Activated CD4-positive, alpha-beta T cell treated with anti-CD3 and anti-CD28 coated beads for 24 hours (primary cell): Measurements from ENCODE around the gene CLEC4A.
"Not testable (repeated sequence)": the region's sequence is repeated elsewhere in the genome, so short reads cannot be mapped to it uniquely, and the experiment has no call there.

Experiments used
- DNase-seq, 2 donors: peaks; one replicate each; pipeline ENCODE4 v3.0.0-alpha.2; 2020; ENCODE audit warnings: low read depth in 2 of 2

The CLEC4A gene

DNA sequence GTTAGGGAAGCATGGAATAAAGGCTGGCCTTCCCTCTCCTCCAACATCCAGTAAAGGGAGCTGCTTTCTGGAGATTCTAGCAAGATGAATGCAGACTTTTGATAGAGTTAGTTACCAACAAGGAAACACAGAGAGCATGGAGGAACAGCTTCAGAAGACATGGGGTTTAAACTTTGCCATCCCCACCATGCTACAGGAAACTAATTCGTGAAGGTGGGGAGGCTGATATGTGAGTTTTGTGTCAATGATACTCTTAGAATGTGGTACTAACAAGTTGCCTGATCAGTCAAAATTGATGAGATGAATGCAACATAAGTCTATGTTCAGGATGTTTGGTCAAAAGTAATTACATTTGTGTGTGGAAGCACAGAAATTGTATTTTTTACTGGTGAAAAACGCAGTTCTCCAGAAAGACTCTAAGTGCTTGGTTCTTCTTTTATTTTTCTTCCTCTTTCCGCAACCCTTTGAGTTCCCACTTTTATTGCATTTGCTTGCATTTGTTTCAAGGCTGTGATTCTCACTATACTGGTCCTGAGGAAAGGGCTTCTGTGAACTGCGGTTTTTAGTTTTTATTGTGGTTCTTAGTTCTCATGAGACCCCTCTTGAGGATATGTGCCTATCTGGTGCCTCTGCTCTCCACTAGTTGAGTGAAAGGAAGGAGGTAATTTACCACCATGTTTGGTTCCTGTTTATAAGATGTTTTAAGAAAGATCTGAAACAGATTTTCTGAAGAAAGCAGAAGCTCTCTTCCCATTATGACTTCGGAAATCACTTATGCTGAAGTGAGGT is at the start of gene CLEC4A:
Gene CLEC4A (plus strand): TSS at position 494 of the 789 bp plus-strand sequence. CDS start 262 bp downstream, at position 756.
- no peak for DNase-seq

DNA sequence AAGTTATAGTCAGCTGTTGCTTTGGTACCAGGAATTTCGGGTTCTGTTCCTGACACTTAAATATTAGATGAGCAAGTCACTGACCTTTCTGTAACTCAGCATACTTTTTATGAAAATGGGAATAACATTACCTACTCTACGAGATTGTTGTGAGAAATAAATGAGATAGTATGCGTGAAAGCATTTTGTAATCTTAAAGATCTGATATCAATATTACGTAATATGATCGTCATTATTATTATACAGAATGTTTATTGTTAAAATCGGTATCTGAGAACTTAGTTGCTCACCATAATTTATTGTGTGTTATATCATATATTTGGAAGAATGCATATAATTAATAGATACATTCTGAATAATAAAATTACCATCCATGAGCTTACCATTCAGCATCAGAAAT is 47.5 kb upstream of the CLEC4A start:
- DNase-seq: no peak

DNA sequence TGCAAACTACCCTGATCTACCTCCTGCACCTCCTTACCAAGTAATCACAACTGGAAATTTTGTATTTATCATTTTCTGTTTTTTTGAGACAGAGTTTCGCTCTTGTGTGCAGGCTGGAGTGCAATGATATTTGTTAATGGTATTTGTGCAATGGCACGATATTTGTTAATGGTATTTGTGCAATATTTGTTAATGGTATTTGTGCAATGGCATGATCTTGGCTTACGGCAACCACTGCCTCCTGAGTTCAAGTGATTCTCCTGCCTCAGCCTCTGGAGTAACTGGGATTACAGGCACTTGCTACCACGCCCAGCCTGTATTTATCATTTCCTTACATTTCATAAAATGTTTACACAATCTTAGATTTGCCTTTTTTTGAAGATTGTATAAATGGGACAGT is 47.1 kb upstream of the CLEC4A start:
- no peak for DNase-seq

DNA sequence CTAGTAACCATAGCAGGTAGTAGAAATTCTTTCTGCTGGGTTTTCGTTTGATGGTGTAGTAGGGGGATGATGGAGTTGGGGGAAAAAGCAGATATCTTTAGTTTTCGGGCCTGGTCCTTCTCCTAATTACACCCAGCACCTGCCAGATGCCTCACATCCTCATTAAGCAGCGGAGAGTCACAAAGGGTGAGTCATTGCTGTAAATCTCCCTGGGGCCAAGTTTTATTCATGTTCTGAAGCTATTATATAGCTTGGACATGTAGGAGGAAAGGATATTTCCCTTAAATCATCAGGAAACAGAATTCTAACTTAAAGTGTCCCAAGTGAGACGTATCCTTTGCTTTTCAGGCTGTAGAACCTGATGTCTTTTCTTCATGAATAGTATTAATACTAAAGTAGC is 46.2 kb upstream of the CLEC4A start:
- DNase-seq: no peak

DNA sequence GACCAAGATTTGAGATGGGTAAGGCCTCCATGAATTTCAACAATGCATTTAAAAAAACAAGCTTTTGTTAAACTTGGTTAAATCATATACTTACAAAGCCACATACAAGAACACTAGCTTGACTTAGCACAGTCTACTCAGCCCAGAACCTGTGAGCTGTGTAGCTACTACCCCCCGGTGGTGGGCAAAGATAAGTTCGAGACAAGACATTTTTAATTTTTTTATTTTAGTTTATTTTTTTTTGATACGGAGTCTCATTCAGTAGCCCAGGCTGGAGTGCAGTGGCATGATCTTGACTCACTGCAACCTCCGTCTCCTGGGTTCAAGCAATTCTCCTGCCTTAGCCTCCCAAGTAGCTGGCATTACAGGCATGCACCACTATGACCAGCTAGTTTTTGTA is 45.0 kb upstream of the CLEC4A start:
- DNase-seq: peak in 1 of 2 donors; percentile 33

DNA sequence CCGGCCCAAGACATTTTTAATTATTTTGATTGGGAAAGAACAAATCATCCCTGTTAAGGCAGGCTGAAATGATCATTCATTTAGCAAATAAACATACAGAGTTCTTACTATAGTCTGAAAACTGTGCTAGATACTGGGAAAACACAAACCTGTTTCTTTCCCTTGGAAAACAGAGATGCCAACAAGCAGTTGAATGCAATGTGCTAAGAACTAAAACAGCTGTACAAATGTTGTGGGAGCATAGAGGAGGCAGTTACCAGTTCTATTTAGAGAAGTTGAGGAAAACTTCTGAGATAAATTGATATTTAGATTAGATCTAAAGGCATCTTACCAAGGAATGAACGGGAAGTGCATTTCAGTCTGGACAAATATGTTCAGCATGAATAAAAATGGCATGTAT is 44.5 kb upstream of the CLEC4A start:
- DNase-seq: no peak

DNA sequence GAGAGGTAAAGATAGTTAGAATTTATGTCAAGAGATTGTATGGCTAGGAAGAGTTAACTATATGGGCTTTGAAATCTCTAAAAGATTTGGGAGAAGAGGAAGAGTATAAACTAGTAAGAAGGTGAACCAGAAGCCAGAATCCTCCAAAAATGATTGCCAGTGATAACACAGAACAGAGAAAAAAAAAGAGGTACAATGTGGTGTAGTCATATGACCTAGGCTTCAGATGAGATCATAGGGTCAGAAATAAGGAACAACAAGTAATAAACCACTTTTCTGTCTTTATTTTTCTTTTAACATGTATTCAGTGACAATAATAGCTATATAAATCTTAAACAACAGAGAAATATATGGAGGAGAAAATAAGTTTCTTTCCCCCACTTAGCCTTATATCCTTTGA is 43.3 kb upstream of the CLEC4A start:
- DNase-seq: no peak

DNA sequence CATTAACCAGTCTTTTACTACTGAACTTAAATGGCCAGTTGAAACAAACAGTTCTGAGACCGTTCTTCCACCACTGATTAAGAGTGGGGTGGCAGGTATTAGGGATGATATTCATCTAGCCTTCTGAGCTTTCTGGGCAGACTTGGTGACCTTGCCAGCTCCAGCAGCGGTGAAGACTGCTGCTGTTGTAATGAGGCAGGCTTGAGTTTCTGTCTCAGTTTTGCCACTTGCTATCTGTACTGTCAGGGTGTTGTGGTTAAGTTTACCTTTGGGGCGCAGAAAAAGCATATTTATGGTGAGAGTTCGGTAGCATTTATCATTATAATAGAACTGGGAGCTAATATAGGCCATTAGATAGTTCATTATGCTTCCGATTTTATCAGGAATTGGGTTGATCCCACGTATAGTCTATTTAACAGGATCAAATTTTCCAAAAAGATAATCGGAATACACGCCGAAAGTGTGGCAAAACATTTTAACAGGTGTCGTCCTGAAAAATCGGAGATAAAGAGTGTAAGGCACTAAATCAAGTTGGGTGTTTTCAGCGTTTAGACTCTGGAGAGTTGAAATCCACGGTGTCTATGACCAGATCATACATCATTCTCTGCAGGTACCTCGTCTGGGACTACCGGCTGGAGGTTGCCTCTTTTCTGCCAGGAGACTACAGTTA is 42.0 kb upstream of the CLEC4A start:
- DNase-seq: no peak

DNA sequence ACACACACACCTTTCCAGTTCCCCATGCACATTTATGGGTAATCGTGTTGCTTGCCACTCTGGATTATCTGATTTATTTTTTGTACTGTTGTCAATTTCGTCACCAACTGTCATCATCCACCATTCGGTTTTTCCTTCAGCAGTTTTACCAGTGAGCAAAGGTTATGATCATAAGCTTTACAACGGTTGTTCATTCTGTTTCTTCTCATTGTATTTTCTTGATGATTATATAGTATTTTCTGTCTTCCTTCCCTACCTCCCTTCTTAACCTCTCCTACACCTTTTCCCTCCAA is 40.7 kb upstream of the CLEC4A start:
- DNase-seq: no peak

DNA sequence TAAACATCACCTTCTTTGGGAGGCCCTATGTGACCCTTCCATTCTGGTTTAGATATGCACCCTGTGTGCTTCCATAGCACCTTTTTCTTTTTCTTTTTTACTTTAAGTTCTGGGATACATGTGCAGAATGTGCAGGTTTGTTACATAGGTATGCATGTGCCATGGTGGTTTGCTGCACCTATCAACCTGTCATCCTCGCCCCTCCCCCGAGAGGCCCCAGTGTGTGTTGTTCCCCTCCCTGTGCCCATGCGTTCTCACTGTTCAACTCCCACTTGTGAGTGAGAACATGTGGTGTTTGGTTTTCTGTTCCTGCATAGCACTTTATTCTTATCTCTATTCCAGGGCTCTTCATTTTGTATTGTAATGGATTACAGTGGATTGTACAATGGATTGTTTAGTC is 39.1 kb upstream of the CLEC4A start:
- not testable (repeated sequence) for DNase-seq

DNA sequence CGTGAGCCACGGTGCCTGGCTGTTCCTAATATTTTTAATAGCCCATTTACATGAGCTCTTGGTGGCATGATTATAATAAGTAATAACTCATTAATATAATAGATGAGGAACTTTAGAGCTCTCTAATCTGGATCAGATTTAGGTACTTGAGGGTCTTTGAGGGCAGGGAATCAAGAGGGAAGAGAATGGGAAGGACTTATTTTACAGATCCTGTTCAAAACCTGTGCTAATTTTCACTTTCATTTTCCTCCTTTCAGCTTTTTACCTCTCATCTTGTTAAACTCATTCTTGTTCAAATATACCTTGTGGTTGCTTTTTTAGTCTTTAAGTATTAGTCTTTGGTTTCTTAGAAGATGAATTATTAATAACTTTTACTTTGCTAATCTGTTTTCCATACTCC is 35.8 kb upstream of the CLEC4A start:
- no peak for DNase-seq

DNA sequence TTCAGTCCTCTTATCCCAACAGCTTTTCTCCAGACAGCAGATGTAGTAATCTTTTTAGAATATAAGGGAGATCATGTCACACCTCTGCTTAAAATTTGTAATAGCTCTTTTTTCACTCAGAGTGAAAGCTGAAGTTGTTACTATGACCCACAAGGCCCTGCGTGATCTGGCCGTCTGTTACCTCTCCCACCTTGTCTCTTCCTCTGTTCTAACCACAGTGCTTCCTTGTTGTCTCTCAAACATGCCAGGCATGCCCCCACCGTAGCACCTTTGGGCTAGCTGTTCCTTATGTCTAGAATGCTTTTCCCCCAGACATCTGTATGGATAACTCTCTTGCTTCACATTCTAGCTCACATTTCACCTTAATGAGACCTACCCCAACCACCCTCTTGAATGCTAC is 34.8 kb upstream of the CLEC4A start:
- no peak for DNase-seq

DNA sequence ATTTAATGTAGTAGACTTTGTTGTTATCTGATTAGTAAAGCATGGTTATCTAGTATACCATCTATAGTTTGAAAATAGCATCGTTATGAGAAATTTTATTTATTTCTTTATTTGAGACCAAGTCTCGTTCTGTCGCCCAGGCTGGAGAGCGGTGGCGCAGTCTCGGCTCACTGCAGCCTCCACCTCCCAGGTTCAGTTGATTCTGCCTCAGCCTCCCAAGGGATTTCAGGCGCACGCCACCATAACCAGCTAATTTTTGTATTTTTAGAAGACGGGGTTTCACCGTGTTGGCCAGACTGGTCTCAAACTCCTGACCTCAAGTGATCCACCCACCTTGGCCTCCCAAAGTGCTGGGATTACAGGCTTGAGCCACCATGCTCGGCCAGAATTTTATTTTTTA is 34.1 kb upstream of the CLEC4A start:
- not testable (repeated sequence) for DNase-seq

DNA sequence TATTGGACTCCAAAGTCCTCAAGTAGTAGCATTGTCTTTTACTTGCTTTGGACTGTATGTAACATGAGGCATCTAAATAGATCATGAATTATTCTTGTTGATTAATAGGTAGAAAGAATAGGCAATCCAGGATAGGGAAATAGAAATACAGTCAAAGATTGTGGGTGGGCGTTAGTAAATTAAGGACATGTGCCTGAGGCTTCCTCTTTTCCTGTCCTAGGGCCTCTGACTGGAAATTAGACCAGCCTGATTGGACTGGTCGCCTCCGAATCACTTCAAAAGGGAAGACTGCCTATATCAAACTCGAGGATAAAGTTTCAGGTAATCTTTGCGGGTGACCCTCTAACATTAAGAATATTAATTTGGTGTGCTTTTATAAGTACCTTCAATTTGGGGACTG is 33.7 kb upstream of the CLEC4A start:
- no peak for DNase-seq

DNA sequence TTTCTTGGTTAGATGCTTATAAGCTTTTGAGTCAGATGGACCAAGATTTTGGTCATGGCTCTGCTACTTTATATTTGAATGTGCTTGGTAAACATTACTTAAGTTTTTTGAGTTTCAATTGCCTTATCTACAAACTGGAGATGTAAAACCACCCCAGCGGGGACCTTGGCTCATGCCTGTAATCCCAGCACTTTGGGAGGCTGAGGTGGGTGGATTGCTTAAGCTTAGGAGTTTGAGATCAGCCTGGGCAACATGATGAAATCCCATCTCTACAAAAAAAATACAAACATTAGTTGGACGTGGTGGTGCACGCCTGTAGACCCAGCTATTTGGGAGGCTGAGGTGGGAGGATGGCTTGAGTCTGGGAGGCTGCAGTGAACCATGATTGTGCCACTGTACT is 30.1 kb upstream of the CLEC4A start:
- no peak for DNase-seq

DNA sequence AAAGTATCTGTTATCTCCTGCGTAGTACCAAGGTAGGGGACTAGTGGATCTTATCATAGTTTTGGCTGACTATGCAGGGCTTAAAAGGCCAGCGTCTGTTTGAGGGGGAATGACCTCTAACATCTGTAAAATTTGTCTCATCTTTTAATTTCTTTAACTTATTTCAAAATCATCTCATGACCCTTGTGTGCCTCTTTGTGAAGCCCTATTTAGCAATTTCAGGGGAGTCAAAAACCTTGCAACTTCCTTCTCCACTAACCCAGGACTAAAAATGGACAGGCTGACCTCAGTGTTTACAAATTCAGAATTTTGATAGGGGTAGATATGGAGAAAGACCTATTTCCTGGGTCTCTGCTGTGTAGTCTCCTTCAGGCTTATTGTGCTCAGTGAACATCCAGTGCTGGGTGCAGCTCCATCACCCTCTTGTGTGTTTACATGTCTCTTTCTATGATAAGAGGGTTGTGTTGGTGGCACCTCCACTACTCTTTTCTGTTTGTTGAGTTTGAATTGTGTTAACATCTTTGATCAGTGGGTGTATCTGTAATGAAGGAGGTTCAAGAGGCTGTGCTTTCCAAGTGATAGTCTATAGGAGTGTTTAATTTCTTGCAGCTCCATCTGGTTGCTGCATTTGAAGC is 27.0 kb upstream of the CLEC4A start:
- DNase-seq: no peak

DNA sequence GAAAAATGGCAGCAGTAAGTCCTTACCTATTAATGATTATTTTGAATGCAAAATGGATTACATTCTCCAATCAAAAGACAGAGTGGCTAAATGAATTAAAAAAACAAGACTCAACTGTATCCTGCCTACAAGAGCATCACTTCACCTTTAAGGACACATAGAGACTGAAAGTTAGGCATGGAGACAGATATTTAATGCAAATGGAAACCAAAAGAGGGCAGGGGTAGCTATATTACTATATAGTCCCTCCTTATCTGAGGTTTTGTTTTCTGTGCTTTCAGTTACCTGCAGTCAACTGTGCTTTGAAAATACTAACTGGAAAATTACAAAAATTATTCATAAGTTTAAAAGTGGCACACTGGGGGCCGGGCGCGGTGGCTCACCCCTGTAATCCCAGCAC is 24.2 kb upstream of the CLEC4A start:
- no peak for DNase-seq

DNA sequence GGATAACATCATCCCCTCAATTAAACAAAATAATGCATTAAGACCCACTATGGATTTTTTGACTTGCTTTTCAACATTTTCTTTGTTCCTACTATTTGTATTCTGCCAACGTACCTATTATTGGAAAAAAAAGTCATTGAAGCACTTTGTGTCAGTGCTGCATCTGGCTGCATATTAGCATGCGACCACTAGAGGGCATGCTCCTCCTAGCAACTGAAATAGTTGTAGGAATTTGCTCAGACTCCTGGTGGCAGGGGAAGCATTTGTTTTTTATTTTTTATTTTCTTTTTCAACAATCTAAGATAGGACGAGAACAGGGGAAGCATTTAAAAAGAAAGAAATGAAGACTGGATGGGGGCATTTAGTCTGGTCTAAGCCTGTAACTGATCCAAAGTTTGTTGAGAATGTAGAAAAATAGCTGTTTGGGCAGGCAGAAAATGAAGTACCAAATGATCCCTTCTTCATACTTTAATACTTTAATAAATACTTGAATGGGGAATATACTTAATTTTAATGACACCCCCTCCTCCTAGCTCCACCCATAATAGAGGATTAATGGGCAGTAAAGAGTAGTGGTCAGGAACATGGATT is 14.5 kb upstream of the CLEC4A start:
- peak; percentile 62 to 71 for DNase-seq

DNA sequence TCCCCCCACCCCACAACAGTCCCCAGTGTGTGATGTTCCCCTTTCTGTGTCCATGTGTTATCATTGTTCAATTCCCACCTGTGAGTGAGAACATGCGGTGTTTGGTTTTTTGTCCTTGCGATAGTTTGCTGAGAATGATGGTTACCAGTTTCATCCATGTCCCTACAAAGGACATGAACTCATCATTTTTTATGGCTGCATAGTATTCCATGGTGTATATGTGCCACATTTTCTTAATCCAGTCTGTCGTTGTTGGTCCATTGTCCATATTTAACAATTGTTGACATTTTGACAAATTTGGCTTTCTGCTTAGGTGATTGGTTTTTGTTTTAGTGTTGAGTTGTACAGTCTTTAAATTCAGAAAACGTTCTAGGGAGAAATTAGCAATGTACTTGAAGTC is 10.3 kb upstream of the CLEC4A start:
- not testable (repeated sequence) for DNase-seq

DNA sequence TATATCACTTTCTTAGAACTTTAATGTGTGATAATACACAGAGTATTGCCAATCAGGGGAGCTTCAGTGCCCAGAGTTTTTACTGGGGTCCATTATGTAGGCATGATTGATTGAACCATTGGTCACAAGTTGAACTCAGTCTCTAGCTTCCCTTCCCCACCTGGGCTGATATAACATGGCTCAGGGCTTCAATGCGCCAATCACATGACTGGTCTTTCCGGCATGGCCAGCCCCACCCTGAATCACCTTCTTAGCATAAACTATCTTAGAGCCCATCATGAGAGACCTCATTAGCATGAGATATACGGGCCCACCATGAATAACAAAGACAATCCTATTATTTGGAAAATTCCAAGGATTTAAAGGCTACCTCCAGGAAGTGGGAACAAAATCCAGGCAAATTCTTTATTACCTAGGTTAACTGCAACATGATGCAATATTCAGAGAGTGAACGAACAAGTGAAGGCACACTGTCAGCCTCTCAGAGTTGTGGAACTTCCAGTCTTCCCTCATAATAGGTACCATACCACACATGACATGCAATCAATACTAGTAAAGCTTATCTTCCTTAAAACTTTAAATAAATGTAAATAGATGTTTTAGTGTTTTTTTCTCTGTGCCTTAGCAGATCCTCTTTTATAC is 3.2 kb upstream of the CLEC4A start:
- no peak for DNase-seq

DNA sequence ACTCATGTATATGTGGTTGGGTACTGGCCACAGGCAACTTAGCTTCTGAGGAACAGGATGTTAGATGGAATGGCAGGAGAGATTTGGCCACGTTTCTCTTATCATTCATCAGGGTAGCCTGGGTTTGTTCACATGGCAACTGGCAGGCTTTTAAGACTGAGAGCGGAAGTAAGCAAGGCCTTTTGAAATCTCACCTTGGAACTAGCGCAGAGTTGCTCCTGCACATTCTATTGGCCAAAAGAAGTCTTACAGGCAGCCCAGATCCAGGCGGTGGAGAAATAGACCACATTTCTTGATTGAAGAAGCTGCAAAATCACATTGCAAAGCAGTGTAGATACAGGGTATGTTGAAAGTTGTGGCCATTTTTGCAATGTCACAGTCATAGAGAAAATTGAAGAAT is 3.7 kb downstream of the CLEC4A start:
- no peak for DNase-seq

DNA sequence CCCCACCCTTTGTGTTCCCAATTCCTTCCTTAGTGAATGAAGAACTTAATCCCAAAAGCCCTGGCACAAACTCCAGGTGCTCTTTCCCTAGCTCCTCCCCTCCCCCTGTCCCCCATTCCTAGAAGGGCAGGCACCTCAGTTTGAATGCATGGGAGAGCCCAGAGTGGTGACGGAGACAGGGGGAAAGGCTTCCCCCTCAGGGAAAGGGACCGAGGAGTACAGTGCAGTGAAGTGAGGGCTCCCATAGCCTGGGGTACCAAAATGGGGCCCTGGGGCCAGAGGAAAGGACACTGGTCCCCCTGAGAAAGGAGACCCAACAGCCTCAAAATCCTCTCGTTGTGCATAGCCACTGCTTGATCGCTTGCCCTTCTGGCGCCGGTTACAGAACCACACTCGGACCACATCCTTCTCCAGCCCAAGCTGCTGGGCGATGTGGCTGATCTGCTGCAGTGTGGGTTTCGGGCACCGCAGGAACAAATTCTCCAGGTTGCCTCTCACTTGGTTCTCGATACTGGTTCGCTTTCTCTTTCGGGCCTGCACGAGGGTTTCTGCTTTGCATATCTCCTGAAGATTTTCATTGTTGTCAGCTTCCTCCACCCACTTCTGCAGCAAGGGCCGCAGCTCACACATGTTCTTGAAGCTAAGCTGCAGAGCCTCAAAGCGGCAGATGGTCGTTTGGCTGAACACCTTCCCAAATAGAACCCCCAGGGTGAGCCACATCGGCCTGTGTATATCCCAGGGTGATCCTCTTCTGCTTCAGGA is 10.4 kb downstream of the CLEC4A start:
- not testable (repeated sequence) for DNase-seq
